Fibroblast of pulmonary artery (primary cell): ENCODE results near the gene SMIM1.

Source experiments
- DNase-seq: peaks from one replicate; pipeline ENCODE4 v3.0.0-alpha.2; 2010; ENCODE audit warnings: low read depth
- H3K4me3 ChIP-seq: replicated peaks from 2 replicates; pipeline ENCODE4 v1.5.1; 2011; ENCODE audit warnings: low read depth, mild to moderate bottlenecking, control low read depth, low read length, moderate library complexity
- CTCF ChIP-seq: IDR thresholded peaks from 2 replicates; pipeline ENCODE4 v1.5.1; 2011; ENCODE audit warnings: mild to moderate bottlenecking, control low read depth, low read length, inconsistent platforms; ENCODE audit errors: missing control alignments

The SMIM1 gene

GRCh38 chr1:3772027-3772714 lies 378 bp upstream of the SMIM1 start:
- peak overlapping the region; percentile 61 for H3K4me3 ChIP-seq
- TF ChIP-seq CTCF, result no peak
- peak; percentile 82 for DNase-seq

DNA sequence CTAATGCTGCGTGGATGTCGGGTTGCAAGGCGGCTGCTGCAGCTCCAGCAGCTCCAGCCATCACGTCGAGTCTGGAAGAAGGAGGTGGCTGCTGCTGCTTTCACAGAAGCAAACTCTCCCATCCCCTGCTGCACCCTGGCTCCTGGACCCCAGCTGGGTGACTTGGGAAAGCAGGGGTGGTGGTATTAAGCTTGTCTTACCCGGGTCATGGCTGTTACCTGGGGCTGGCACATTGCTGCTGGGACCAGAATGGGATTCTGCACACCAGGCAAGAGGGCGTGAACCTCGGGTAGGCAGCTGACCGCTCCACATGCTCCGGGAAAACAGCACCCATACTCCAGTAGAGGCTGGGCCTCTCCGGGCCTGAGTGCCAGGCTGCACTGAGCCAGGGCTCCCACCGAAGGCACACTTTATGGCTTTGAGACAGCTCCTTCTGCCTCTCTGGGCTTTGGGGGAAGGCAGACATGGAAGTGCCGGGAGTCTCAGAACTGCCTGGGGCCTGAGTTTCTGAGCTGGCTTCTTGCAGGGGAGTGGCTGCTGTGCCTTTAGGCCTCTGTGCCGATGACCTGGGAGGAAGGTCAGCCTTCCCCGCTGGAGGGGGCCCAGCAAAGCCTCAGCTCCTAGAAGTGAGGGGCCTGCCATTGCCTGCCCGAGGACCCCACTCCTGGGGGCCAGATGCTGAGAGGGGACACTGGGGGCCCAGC lies 1.2 kb downstream of the SMIM1 start:
- DNase-seq, result no peak
- no peak for TF ChIP-seq CTCF
- no peak overlapping the region for H3K4me3 ChIP-seq

DNA sequence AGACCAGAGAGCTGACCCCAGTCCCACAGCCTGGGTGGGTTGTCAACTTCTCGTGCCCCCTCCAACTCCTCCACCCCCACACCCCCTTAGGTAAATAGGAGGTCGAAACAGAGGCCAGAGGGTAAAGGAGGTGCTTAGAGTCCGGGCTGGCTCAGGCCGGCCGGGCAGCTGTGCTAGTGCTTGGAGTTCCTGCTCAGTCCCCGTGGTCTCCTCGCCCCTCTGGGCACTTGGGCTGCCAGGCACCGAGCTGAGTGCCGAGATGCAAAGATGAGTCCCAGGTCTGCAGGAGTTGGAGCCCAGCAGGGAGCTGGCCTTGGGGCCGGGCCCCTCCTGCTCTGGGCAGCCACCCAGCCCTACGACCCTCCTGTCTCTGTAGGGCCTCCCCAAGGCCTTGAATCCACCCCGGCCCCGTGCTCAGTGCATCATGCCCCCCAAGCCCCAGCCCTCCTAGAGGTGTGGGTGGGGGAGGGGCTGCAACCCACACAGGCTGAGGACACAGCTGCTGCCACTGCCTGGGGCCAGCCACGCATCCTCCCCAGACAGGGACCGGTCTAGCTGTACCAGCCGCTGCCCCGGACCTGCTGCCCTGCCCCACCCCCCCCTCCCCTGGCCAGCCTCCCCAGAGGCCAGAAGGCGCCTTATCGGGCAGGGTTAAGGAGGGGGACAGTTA lies 1.9 kb downstream of the SMIM1 start:
- no peak for TF ChIP-seq CTCF

DNA sequence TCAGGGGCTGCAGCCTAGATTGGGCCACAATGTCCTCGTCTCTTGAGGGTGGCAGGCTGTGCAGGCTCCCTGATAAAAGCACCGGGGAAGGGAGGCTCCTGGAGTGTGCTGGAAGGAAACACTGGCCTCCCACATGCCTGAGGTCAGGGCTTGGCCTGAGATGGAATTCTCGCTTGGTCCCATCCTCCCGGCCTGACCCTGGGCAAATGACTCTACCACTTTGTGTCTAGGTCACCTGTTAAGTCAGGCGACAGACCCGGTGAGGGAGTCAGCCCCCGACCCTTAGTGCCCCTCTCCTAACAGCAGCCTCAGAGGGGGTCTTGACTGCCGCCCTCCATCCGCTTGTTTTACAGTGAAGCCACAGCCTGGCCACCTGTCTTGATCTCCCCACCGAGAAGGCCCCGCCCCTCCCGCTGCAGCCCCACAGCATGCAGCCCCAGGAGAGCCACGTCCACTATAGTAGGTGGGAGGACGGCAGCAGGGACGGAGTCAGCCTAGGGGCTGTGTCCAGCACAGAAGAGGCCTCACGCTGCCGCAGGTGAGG lies 2.5 kb downstream of the SMIM1 start:
- H3K4me3 ChIP-seq, result no peak overlapping the region
- DNase-seq, result peak; percentile 31

More for the DNA sequence above, 1.9 kb downstream of the SMIM1 start:
- no peak for DNase-seq
- no peak overlapping the region for H3K4me3 ChIP-seq

GRCh38 chr1:3775490-3776230 lies 3.1 kb downstream of the SMIM1 start:
- TF ChIP-seq CTCF, result no peak
- peak; percentile 64 for DNase-seq
- H3K4me3 ChIP-seq, result no peak overlapping the region

More for the DNA sequence above, 2.5 kb downstream of the SMIM1 start:
- no peak for TF ChIP-seq CTCF

- no peak overlapping the region for H3K4me3 ChIP-seq
- no peak for DNase-seq
- no peak for TF ChIP-seq CTCF
Measured at GRCh38 chr1:3776231-3776961, 3.8 kb downstream of the SMIM1 start.
